ENCODE results near the gene SLC5A1.

Gene SLC5A1

DNA sequence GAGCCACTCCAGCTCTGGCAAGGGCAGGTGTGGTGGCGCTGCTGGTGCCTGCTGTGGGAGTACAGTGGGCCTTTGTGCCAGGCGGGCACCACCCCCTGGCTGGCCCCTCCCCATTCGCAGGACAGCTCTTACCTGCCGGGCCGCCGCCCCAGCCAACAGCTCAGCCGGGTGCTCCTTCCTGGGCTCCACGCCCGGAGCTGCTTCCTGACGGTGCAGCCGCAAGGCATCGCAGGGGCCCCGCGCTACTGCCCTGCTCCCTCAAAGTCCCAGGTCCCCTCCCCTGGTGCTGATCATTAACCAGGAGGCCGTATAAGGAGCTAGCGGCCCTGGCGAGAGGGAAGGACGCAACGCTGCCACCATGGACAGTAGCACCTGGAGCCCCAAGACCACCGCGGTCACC lies at the start of gene SLC5A1:
SLC5A1 (plus strand) TSS at position 338 of the 400 bp plus-strand sequence; CDS start at position 359, 21 bp downstream.
- DNase-seq, result no peak

- no peak for DNase-seq
Measured at GRCh38 chr22:31995046-31995445, 48.0 kb upstream of the SLC5A1 start.

- no peak for DNase-seq
Measured at GRCh38 chr22:31995807-31996206, 47.3 kb upstream of the SLC5A1 start.

DNA sequence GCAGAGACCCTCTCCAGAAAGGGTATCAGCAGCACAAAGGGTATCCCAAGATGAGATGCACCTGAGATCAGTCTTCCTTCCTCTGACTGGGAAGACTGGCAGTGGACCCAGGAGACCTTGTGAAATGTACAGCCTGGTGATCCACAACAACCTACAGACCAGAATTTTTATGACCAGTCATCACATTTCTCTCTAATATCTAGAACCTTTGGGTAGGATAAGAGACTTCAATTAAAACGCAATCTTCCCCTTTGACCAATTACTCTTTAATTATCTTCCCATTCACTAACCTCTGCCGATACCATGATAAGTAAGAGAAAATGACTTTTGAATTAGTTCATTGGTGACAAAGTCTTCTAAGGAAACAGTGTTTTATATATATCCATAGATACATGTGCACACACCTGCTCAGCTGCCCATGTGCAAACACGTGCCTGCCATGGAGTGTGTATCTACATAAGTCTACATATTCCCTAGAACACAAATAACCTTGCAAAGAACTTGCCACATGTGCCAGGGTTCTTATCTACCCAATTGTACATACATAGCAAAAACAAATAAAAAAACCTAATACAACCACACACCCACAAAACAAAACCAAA lies 44.2 kb upstream of the SLC5A1 start:
- no peak for DNase-seq

DNA sequence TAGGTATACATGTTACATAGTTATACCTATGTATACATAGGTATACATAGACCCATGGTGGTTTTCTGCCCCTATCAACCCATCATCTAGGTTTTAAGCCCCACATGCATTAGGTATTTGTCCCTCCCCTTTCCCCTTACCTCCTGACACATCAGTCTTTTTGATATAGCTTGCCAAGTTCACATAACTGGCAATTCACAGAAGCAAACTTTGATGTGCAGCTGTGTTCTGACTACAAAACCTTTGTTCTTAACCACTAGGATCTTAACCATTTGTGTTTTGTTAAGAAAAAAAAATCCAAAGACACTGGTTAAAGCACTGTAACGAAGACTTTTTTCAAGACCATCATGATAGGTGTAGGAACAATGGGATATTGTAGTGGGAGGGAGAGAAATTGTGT lies 42.9 kb upstream of the SLC5A1 start:
- no peak for DNase-seq

GRCh38 chr22:32005453-32005852 lies 37.6 kb upstream of the SLC5A1 start:
- no peak for DNase-seq

DNA sequence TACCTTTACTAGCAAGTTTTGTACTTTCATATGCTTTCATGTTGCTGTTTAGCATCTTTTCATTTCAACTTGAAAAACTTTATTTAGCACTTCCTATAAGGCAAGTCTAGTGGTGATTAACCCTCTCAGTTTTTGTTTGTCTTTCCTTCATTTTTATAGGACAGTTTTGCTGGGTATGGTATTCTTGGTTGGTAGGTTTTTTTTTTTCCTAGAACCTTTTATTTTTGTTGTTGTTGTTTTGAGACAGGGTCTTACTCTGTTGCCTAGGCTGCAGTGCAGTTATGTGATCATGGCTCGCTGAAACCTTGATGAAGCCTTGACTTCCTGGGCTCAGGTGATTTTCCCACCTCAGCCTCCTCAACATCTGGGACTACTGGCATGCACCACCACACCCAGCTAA lies 29.9 kb upstream of the SLC5A1 start:
- no peak for DNase-seq

- DNase-seq, result no peak
Measured at GRCh38 chr22:32016081-32016480, 27.0 kb upstream of the SLC5A1 start.

DNA sequence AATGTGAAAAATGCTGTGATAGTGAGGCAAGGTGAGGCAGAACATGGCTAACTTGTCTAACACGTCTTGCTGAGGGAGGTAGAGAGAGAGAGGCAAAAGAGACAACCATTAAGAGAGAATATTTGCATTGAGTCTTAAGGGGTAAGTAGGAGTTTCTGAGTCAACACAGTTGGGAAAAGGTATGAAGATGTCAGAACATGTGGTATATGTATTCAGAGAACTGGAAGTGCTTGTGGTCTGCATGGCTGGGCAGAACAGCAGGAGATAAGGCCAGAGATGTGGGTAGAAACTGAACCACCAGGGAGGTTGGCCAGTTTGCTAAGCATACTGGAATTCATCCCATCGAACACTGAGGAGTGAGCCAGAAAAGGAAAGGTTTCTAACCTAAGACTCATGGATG lies 25.0 kb upstream of the SLC5A1 start:
- DNase-seq, result no peak

GRCh38 chr22:32020117-32020516 lies 22.9 kb upstream of the SLC5A1 start:
- no peak for DNase-seq

GRCh38 chr22:32021716-32022115 lies 21.3 kb upstream of the SLC5A1 start:
- DNase-seq, result no peak

- DNase-seq, result no peak
Measured at GRCh38 chr22:32023251-32023827, 19.7 kb upstream of the SLC5A1 start.

DNA sequence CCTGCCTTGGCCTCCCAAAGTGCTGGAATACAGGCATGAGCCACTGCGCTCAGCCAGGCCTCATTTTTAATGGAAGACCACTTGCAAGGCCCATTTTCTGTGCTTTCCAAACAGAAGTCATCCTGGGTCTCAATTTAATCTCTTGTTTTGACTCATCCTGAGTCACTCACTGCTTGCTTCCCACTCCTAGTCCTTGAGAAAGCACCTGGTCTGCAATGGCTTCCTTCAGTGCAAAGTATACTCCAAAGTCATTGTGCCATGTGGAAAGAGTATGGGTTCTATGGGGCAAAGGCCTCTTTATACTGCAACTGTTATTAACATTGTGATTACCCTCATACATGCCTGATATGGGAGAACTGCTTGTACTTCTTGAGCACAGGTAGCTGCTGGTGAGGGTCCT lies 18.3 kb upstream of the SLC5A1 start:
- DNase-seq, result no peak

GRCh38 chr22:32030518-32031247 lies 12.4 kb upstream of the SLC5A1 start:
- no peak for DNase-seq

- no peak for DNase-seq
Measured at GRCh38 chr22:32031466-32031865, 11.6 kb upstream of the SLC5A1 start.

DNA sequence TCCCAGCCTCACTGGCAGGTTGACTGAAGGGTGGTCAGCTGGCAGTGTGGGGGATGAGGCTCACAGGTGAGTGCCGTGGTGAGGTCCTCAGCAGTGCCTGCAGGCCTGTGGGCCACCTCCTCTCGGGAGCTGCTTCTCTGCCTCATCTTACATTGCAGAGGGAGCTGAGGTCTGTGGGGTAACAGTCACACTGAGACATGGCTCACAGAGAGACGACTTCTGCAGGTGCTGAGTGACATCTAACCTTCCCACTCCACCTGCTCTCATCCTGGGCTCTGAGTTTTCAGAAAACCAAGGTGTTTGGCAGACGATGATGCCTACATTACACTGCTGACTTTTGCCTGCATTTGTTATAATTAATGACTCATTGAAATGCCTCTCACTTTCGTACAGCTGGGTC lies 8.8 kb upstream of the SLC5A1 start:
- DNase-seq, result no peak

DNA sequence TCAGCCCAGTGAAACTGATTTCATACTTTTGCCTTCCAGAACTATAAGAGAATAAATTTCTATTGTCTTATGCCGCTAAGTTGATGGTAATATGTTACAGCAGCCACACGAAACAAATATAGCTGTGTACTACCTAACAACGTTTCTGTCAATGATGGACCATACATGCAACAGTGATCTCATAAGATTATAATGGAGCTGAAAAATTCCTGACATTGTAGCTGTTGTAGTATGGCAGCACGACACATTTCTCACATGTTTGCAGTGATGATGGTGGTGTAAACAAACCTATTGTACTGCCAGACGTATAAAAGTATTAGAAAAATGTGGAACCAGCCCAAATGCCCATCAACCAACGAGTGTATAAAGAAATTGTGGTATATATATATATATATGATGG lies 5.8 kb upstream of the SLC5A1 start:
- DNase-seq, result no peak

GRCh38 chr22:32040324-32040904 lies 2.6 kb upstream of the SLC5A1 start:
- no peak for DNase-seq

DNA sequence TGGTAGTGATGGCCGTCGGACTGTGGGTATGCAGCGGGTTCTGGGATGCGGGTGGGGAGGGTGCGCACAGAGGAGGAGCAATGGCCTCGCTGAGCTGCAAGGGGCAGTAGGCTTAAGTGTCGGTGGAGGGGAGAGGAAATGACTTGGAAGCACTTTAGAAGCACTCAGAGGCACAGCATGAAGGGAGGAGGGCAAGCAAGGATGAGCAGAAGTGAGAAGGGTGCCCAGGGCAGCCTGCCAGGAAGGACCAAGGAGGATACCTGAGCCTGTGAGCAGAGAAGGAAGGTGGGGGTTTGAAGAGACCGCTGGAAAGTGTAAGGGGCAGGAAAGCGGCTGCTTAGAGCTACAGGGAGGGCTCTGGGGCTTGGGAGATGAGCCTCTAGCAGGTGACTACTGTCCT lies 330 bp downstream of the SLC5A1 start:
- DNase-seq, result no peak

- no peak for DNase-seq
Measured at GRCh38 chr22:32044477-32044876, 1.4 kb downstream of the SLC5A1 start.

- no peak for DNase-seq
Measured at GRCh38 chr22:32044913-32045312, 1.9 kb downstream of the SLC5A1 start.

- DNase-seq, result no peak
Measured at GRCh38 chr22:32048069-32048468, 5.0 kb downstream of the SLC5A1 start.

GRCh38 chr22:32050678-32051515 lies 7.8 kb downstream of the SLC5A1 start:
- no peak for DNase-seq
